Pulmonary artery endothelial cell (primary cell): ENCODE data around the gene TOMM6. TPM values are rescaled to one million over a fixed set of nuclear protein-coding genes. Genes with fewer than 3 reads are reported as not detected.
"Not testable (repeated sequence)": the region's sequence is repeated elsewhere in the genome, so short reads cannot be mapped to it uniquely, and the experiment has no call there.

Experiments
- DNase-seq: peaks from one replicate; pipeline ENCODE4 v3.0.0-alpha.2; 2011; ENCODE audit warnings: low read depth, low spot score
- total RNA-seq: library from RNA; depleted of rRNA; stranded (reverse); fragments of >200 nt; gene quantifications from 2 replicates; pipeline ENCODE4 v1.2.3, GENCODE V29; 2014

TOMM6 gene
- total RNA-seq, 1 donor from 2014 or later = 101 TPM

- DNase-seq = peak; percentile 46
Measured at GRCh38 chr6:41763470-41763869, 24.0 kb upstream of the TOMM6 start.

GRCh38 chr6:41766043-41766664 is 21.3 kb upstream of the TOMM6 start:
- DNase-seq = not testable (repeated sequence)

GRCh38 chr6:41767112-41767833 is 20.2 kb upstream of the TOMM6 start:
- peak; percentile 67 for DNase-seq

GRCh38 chr6:41768545-41769308 is 18.8 kb upstream of the TOMM6 start:
- no peak for DNase-seq

GRCh38 chr6:41769376-41769775 is 18.1 kb upstream of the TOMM6 start:
- no peak for DNase-seq

GRCh38 chr6:41770381-41771057 is 17.0 kb upstream of the TOMM6 start:
- no peak for DNase-seq

GRCh38 chr6:41771058-41771983 is 16.2 kb upstream of the TOMM6 start:
- no peak for DNase-seq

- no peak for DNase-seq
Measured at GRCh38 chr6:41774841-41775240, 12.7 kb upstream of the TOMM6 start.

GRCh38 chr6:41775293-41775882 is 12.1 kb upstream of the TOMM6 start:
- no peak for DNase-seq

- DNase-seq = no peak
Measured at GRCh38 chr6:41777551-41778285, 9.8 kb upstream of the TOMM6 start.

GRCh38 chr6:41778895-41779294 is 8.6 kb upstream of the TOMM6 start:
- DNase-seq = no peak

GRCh38 chr6:41779336-41779735 is 8.2 kb upstream of the TOMM6 start:
- DNase-seq = no peak

GRCh38 chr6:41779788-41780550 is 7.5 kb upstream of the TOMM6 start, which contains the start of gene FRS3:
Gene FRS3, minus strand, starts transcription at chr6:41779900. Its CDS starts 2,913 bp downstream, at chr6:41776987.
- peak; percentile 77 for DNase-seq

GRCh38 chr6:41780551-41781365 is 6.7 kb upstream of the TOMM6 start, which contains the start of gene PRICKLE4:
Gene PRICKLE4, plus strand, starts transcription at chr6:41780782. Its CDS starts 2,692 bp downstream, at chr6:41783474.
- no peak for DNase-seq

GRCh38 chr6:41781366-41781730 is 6.1 kb upstream of the TOMM6 start:
- no peak for DNase-seq

- no peak for DNase-seq
Measured at GRCh38 chr6:41783106-41783780, 4.3 kb upstream of the TOMM6 start.

- no peak for DNase-seq
Measured at GRCh38 chr6:41784581-41785171, 2.8 kb upstream of the TOMM6 start.
